GM18870 (cell line): Measurements from ENCODE around the gene GUCA2B.

Experiments used
- ATAC-seq: cut with Tn5 transposase; IDR thresholded peaks from one replicate; pipeline ENCODE4 v1.9.1; 2021; ENCODE audit warnings: moderate library complexity; ENCODE audit not compliant: unreplicated experiment

Gene GUCA2B

DNA sequence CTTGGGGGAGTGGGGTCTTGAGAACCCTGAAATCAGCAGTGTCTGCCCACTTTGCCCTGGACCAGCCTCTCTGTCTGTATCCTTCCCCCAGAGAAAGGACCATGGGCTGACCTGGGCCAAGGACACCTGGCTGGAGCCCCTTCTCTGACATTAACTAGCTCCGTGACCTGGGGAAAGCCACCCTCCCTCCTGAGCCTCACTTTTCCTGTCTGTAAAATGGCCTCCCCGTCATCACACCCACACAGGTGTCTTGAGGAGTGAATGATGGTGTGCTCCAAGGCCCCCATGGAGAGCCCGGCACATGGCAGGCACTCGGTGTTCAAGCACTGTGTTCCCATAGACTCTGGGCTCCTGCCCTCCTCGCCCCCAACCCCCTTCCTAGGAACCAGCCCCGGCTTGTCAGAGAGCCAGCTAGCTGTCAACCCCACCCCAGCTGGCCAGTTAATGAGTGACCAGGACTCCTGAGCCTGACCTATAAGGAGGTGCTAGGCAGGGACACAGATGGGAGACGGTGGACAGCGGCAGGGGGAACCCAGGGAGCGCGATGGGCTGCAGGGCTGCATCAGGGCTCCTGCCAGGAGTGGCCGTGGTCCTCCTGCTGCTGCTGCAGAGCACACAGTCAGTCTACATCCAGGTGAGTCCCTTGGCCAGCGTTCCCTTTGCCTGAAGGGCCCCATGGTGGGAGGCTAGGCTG lies at the start of gene GUCA2B:
Gene GUCA2B (plus strand): TSS at position 504 of the 694 bp plus-strand sequence. CDS start 41 bp downstream, at position 545.
- no peak for ATAC-seq

DNA sequence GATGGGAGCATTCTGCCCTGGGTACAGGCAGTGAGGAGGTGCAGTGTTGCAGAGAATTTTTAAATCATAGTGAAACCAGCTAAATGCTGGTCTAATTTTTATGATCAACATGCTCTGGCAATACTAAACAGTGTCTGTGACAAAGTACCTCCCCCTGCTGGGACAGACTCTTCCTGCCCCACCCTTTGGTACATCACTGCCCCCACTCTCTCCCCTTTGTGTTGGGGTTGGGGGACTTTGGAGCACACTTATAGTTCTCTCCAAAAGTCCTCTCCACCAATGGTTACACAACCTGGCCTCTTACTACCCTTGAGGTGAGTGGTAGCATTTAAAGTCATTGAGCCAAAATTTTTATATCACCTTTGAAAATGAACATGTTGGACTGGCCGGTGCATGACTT lies 48.2 kb upstream of the GUCA2B start:
- ATAC-seq, result no peak

DNA sequence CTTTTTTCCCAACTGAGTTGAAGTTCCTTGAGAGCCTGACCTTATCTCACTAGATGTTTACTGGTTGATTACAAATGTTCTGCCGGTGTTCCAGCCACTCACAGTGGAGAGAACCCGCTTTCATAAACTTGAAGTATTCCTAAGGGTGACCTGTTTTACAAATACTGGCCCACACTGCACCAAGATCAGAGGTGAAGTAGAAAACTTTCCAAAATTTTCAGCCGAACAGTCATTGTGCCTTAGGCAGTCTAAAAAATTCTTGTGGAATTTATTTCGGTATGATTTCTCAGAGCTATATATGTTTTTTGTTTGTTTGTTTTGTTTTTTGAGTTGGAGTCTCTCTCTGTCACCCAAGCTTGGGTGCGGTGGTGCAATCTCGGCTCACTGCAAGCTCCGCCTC lies 44.9 kb upstream of the GUCA2B start:
- ATAC-seq, result no peak

DNA sequence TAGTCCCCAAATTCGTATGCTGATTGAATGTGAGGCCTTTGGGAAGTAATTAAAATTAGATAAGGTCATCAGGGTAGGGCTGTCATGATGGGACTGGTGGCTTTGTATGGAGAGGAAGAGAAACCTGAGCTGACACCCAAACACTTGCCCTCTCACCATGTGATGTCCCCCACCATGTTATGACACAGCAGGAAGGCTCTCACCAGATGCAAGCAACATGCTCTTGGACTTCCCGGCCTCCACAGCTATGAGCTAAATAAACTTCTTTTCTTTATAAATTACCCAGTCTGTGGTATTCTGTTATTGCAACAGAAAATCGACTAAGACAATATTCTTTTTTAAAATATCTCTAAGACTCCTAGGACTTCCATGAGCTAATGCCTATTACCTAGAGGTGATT lies 43.6 kb upstream of the GUCA2B start:
- ATAC-seq, result no peak

DNA sequence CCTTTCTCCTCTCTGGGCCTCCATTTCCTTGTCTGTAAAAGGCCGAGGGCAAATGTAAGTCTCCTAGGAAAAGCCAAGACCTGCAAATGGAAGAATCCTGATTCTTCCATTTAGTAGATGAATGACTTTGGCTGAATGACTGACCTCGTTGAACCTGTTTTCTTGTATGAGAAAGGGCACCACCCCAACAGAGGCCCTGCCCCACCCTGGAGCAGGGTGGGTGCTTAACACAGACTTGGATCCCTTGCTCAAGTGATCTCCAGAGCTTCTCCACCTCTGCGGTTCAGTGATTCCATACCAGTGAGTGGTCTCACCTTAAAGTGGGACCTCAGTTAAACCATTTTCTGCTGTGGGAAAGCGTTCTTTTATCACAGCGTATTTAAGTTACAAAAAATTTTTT lies 39.0 kb upstream of the GUCA2B start:
- no peak for ATAC-seq

DNA sequence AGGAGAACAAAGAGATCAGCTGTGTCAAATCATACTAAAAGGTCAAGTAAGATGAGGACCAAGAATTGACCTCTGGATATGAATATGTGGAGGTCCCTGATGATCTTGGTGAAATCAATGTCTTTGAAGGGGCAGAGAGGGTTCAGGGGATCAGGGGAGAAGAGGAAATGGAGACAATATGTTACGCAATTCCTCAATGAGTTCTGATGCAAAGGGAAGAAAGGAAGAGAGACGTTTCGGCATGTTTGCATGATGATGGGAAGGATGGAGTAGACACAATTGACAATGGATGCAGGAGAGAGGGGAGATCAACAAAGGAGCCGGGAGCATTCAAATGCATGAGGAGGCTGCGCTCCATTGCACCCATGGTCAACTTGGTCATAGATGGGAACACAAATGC lies 36.0 kb upstream of the GUCA2B start:
- no peak for ATAC-seq

DNA sequence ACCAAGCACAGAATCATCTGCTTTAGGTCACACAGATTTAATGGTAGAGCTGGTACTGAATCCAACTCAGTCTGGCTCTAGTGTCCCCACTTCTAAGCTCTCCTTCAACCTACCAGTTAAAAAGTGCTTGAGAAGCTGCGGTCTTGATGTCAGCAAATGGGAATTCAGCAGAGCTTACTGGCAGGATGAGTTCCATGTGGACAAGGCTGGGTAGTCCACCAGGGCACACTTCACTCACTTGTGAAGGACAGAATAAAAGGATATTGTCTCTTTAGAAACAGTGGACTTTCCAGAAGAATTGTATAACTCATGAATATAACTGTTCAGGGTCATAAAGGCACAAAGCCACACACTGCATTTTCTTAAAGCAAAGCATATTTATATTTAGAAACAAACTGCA lies 35.1 kb upstream of the GUCA2B start:
- ATAC-seq, result no peak

DNA sequence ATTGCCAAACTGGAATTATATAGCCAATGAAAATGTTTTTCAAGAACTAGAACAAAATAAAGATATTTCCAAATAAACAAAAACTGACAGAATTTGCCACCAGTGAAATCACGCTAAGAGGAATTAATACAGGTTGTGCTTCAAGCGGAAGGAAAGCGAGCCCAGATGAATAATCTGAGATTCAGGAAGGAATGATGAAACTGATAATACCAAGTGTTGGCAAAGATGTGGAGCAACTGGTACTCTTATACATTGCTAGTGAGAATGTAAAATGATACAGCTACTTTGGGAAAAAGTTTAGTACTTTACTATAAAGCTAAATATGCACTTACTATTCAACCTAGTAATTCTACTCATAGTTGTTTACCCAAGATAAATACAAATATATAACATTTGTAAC lies 30.8 kb upstream of the GUCA2B start:
- ATAC-seq, result no peak

DNA sequence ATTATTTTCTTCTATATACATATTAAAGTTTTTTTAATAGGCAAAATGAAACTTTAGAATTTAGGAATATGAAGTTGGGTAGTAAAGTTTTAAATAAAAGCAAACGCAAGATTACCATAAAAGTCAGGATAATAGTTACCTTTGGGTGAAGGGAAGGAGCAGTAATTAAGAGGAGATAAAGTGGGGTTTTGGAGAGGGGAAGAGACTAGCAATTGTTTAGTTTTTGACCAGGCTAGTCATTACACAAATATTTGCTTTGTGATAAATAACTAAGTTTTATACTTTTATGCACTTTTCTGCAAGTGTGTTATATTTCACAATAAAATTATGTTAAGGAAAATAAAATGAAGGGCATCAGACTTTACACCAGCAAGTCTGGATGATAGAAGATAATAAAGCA lies 27.7 kb upstream of the GUCA2B start:
- ATAC-seq, result no peak

DNA sequence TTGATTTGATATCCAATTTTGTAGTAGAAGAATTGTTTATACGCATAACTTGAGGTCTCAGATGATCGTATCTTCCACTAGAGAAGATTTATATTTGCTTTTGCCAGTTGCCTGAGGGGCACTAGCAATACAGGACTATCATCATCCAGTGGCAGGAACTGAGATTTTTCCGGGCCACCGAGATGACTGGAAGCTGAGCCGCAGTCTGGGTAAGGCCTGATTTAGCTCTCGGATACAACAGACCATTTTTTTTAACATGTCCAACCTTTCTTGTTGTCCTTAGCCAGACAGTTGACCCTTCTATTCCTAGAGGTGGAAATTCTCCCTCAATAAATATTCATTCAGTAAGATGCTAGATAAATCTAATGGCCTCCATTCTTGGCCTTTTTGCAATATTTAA lies 25.4 kb upstream of the GUCA2B start:
- ATAC-seq, result no peak

DNA sequence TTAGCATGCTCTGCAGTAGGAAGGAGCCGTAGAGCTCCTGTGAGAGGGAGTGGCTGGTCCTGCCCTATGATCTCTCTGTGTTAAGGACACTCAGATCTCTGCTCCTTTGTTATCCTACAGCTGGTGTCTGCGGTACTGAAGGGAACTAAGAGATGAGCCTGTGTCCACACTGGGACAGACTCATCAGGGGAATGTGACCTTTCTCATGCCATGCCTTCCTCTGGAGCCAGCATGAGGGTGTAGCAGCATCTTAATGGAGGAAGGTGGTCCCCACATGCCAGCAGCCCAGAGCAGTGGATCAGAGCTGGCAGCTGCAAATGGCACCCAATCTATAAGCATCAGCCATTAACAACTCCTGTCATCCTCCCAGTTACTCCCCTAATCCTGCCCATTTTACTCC lies 24.7 kb upstream of the GUCA2B start:
- ATAC-seq, result no peak

DNA sequence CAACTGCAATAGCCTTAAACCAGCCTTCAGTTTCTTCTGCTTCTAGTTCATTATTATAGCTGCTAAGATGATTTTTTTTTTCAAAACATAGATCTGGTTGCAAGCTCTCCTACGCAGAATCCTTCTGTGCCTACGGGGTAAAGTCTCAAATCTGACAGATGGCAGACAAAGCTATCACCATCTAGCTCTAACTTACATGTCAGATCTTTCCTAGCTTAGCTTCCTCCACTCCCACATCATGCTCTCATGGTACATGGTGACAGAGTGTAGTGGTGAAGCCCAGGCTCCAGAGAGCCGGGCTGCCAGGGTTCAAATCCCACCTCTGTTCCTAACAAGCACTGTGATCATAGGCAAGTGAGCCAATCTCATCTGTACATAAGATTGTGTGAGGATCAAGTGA lies 24.2 kb upstream of the GUCA2B start:
- no peak for ATAC-seq

DNA sequence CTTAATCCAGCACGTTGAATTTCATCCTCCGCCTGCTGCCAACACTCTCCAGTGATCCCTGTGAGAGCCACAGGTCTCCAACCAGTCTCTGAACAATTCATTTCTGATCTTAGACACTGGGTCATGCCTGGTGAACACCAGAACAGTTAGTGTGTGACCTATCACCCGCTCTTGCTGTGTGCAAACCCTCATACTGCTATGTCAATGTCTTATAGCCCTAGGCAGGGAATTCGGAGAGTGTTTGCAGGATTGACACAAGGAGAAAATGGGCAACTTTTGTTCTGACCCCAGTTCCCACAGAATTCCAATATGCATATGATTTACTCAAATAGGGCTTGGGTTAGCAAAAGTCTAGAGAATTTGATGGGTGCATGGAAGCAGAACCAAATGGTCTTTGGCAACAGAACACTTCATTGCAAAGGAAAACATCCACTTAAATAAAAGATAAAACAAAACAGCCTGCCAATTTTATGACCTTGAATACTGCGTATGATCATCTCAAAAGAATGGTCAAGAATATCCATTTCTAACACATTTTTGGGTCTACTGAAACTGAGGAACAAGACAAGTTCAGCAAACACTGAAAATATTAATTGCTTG lies 23.0 kb upstream of the GUCA2B start:
- ATAC-seq, result no peak

DNA sequence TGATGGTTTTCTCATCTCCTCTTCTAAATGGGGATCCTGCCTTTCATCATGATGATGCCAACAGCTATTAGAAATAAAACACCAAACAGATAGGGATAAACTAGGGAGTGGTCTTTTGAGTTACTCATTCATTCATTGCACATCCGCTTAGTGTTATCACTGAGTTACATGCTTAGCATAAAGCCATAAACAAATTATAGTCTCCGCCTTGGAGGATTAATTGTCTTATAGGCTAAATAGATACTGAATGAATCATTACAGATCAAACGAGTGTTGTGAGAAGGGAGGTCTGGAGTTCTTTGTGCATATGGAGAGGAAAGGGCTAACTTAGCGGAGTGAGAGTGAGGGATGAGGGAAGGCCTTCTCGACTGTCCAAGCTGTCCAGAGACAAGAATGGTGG lies 19.8 kb upstream of the GUCA2B start:
- no peak for ATAC-seq

DNA sequence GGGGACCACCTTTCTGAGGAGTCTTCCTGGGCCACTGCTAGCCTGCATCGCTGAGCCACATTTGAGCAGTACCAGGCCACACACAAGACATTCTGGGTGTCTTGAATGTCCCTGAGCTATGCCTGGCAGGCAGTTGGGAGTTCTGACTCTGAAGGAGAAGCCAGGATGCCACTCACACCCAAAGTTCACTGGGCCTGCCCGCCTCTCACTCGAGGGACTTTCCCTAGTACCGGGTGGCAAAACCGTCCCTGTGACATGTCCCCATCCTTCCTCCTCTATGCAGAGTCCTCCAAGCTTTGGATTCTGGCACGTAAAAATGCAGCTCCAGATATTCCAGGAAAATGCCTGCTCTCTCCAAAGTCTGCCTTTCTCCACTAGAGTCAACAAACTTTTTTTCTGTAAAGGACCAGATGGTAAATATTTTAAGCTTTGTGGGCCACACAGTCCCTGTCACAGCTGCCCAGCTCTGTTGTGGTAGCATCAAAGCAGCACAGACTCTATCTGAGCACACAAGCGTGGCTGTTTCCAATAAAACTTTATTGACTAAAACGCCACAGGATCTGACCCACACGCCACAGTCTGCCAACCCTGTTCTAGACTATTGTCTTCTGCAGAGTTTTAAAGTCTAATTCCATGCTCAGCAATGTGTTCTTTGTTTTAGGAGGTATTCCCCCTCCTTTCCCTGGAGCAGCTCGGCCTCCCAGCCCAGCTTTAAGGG lies 19.2 kb upstream of the GUCA2B start:
- ATAC-seq, result no peak

DNA sequence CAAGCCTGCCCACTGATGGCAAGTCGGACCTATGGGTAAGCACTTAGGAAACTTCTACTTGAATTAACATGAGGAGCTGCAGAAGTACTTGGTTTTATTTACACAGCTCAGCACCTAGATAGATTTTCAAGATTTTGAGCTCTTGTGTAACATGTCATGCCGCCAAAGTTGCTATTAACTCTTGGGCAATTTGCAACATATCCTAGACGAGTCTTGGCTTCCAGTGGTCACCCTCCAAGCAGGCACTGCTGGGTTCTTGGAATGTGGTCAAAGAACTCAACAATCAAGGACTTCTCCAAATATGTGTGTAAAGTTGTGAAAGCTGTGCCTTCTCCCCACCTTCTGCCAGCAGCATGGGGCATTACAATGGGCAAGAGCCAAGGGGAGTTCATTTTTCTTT lies 17.8 kb upstream of the GUCA2B start:
- no peak for ATAC-seq

DNA sequence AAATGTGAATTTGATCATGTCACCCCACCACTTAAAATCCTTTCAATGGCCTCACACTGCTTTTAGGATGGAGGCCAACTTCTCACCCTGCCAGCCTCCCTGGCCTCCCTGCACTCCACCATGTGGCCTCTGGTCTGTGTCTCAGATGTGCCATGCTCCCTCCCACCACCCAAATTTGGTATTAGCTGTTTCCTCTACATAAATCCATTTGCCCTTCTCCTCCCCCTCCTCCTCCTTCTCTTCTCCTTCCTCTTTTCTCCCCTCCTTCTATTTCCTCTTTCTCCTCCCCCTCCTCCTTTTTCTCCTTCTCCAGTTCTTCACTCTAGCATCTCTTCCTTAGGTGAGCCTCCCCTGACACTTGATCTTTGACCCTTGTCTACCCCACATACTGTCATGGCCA lies 16.7 kb upstream of the GUCA2B start:
- no peak for ATAC-seq

DNA sequence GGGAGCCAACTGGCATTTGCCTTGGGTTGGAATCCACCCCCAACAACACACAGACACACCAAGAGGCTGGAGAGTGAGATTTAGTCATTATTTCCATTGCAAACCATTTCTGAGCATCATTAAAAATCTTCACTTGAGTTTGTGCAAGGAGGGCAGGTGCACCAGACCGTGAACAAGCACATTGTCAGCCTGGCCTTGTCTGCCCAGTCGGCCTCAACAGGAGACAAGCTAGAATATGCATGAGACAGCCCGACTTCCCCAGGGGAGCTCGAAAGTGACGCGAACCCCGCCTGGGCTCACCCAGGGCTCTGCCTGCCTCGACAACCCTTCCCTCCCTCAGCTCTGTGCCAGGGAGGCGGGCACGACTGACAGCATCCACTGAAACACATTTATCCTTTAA lies 15.4 kb upstream of the GUCA2B start:
- no peak for ATAC-seq

DNA sequence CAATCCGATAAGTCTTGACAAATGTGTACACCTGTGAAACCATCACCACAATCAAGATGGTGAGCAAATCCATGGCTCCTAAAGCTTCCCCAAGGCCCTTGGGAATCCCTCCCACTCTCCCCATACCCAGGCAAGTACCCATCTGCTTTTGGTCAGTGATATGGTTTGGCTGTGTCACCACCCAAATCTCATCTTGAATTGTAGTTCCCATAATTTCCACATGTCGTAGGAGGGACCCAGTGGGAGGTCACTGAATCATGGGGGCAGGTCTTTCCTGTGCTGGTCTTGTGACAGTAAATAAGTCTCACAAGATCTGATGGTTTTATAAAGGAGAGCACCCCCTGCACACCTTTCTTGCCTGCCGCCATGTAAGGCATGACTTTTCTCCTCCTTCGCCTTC lies 14.6 kb upstream of the GUCA2B start:
- no peak for ATAC-seq

DNA sequence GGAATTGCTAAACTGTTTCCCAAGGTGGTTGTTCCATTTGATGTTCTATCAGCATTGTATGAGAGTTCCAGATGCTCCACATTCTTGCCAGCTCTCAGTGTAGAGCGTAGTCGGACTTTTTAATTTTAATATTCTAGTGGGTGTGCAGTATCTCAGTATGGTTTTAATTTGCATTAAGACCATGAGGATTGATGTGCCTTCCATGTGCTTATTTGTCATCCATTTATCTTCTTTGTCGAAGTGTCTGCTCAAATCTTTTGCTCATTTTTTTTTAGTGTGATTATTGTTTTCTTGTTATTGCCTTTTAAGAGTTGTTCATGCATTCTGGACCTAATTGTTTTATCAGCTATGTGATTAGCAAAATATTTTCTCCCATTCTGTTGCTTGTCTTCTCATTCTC lies 13.8 kb upstream of the GUCA2B start:
- ATAC-seq, result no peak

DNA sequence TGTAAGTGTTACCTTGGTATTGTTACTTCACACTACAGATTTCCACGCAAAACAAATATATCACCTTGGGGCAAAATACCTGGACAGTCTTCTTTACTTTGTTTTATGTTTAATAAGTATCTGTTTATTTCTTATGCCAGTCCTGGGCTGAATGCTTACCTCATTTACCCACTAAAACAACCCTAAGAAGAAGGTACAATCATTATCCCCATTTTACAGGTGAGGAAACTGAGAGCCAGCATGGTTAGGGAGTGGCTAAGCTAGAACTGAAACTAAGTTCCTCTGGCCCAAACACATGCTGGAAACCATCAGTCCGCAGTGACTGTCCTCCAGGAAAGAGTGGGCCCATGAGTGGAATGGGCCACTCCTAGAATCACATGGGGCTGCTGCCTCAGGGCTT lies 13.0 kb upstream of the GUCA2B start:
- ATAC-seq, result no peak

DNA sequence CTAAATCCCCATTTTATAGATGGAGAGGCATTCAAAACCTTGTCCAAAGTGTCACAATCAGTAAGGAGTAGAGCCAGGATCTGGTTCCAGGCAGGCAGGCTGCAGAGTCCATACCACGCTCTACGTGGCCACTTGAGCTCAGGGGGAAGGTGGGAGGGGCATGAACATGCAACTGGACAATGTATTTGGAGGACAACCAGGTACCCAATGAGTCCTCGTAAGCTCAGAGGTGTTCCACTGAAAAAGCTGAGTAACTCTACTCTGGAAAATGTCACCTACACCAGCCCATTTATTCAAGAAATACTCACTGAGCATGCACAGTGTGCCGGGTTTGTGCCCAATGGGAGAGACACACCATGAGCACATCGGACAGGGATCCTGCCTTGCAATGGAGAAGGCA lies 11.2 kb upstream of the GUCA2B start:
- ATAC-seq, result no peak
